Uterus (tissue), 2 donors: ENCODE data around the gene HTT.

Experiments
- POLR2A ChIP-seq, 2 donors: fragments of 450-650 bp; IDR thresholded peaks; one replicate each; pipeline ENCODE4 v1.6.1; 2016; ENCODE audit warnings: antibody characterized with exemption in 2 of 2, mild to moderate bottlenecking in 1 of 2, moderate library complexity in 1 of 2
- TF ChIP-seq, protein P1 (sequence below), 4 experiments: fragments of 200-600 bp in 2 of 4; fragments of 450-650 bp in 2 of 4; sonication (generic) in 2 of 4; IDR thresholded peaks; one replicate each; pipeline ENCODE4 v1.5.1; 2016 to 2019; ENCODE audit warnings: antibody characterized with exemption in 4 of 4, mild to moderate bottlenecking in 2 of 4, moderate library complexity in 1 of 4

DNA sequence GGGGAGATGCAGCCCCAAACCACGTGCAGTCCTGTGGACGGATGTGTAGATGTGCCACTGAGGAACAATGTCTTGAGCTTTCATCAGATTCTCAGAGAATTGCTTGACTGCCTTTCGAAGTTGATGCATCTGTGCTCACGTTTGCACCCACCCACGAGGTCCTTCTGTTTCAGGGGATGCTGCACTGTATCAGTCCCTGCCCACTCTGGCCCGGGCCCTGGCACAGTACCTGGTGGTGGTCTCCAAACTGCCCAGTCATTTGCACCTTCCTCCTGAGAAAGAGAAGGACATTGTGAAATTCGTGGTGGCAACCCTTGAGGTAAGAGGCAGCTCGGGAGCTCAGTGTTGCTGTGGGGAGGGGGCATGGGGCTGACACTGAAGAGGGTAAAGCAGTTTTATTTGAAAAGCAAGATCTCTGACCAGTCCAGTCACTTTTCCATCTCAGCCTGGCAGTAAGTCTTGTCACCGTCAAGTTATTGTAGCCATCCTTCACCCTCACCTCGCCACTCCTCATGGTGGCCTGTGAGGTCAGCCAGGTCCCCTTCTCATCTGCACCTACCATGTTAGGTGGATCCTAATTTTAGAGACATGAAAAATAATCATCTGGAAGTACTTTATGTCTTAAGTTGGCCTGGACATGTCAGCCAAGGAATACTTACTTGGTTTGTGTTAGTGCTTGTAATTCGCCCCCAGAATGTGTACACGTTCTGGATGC lies 138.1 kb downstream of the HTT start:
- TF ChIP-seq, protein P1, sequence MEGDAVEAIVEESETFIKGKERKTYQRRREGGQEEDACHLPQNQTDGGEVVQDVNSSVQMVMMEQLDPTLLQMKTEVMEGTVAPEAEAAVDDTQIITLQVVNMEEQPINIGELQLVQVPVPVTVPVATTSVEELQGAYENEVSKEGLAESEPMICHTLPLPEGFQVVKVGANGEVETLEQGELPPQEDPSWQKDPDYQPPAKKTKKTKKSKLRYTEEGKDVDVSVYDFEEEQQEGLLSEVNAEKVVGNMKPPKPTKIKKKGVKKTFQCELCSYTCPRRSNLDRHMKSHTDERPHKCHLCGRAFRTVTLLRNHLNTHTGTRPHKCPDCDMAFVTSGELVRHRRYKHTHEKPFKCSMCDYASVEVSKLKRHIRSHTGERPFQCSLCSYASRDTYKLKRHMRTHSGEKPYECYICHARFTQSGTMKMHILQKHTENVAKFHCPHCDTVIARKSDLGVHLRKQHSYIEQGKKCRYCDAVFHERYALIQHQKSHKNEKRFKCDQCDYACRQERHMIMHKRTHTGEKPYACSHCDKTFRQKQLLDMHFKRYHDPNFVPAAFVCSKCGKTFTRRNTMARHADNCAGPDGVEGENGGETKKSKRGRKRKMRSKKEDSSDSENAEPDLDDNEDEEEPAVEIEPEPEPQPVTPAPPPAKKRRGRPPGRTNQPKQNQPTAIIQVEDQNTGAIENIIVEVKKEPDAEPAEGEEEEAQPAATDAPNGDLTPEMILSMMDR (IDR thresholded peaks at IDR 0.05), result no peak
- TF ChIP-seq POLR2A (IDR thresholded peaks at IDR 0.05), result no peak
